Stimulated activated CD8-positive, alpha-beta memory T cell treated with anti-CD3 and anti-CD28 coated beads, Interleukin-4, amount 100 ng/mL, for 1 hour (primary cell): ENCODE measurements around the gene KCNH2.

Experiments used
- DNase-seq, 2 donors: peaks; one replicate each; pipeline ENCODE4 v3.0.0-alpha.2; 2020; ENCODE audit warnings: low read depth in 2 of 2, low spot score in 1 of 2

KCNH2 gene

GRCh38 chr7:150961510-150962289 is 16.4 kb downstream of the KCNH2 start:
- DNase-seq, result no peak

GRCh38 chr7:150959739-150960734 is 18.1 kb downstream of the KCNH2 start:
- DNase-seq, result no peak

GRCh38 chr7:150959081-150959480 is 19.0 kb downstream of the KCNH2 start:
- no peak for DNase-seq

- no peak for DNase-seq
These were observed 19.5 kb downstream of the KCNH2 start for GRCh38 chr7:150958597-150958996.

GRCh38 chr7:150958062-150958552 is 20.0 kb downstream of the KCNH2 start:
- DNase-seq, result no peak

- no peak for DNase-seq
These were observed 20.7 kb downstream of the KCNH2 start for GRCh38 chr7:150957133-150958020.

- DNase-seq, result no peak
These were observed 21.6 kb downstream of the KCNH2 start for GRCh38 chr7:150956395-150957132.

GRCh38 chr7:150955519-150956394 is 22.4 kb downstream of the KCNH2 start:
- no peak for DNase-seq

- DNase-seq, result no peak
These were observed 23.1 kb downstream of the KCNH2 start for GRCh38 chr7:150954986-150955518.

- DNase-seq, result no peak
These were observed 23.7 kb downstream of the KCNH2 start for GRCh38 chr7:150954201-150954985.

- DNase-seq, result no peak
These were observed 24.8 kb downstream of the KCNH2 start for GRCh38 chr7:150953061-150953997.

GRCh38 chr7:150952331-150953050 is 25.6 kb downstream of the KCNH2 start:
- DNase-seq, result no peak

- DNase-seq, result no peak
These were observed 26.6 kb downstream of the KCNH2 start for GRCh38 chr7:150951521-150951920.

- DNase-seq, result no peak
These were observed 27.0 kb downstream of the KCNH2 start for GRCh38 chr7:150951181-150951520.

- no peak for DNase-seq
These were observed 27.5 kb downstream of the KCNH2 start for GRCh38 chr7:150950496-150951180.

- no peak for DNase-seq
These were observed 28.1 kb downstream of the KCNH2 start for GRCh38 chr7:150949971-150950491.
